Measurements from ENCODE around the gene SMCP.

GRCh38 chr1:152909206-152909605 lies 31.1 kb downstream of the SMCP start:
- TF ChIP-seq CTCF (conservative IDR thresholded peaks at IDR 0.05 in 1 of 2, IDR thresholded peaks at IDR 0.05 in 1 of 2; ENCODE audit: low read depth in 1 of 2, low read length in 2 of 2) (no peak), EZH2 (IDR thresholded peaks at IDR 0.05; ENCODE audit: low read length, missing control alignments) (no peak)
